ENCODE results near the gene VAMP5. TPM values are rescaled to one million over a fixed set of nuclear protein-coding genes. Genes with fewer than 3 reads are reported as not detected.
A peak's percentile ranks its signal among the peaks of the same experiment; 100 is the strongest.

VAMP5 gene
- total and polyA plus RNA-seq, 9 of the 15 experiments (the other 6 are each of a cell fraction or from before 2014, with no cell fraction given): 0.54 to 1.9 (median 1.5) TPM; not detected in 2

- TF ChIP-seq SP2 (IDR thresholded peaks at IDR 0.05; ENCODE audit: extremely low read depth, low read depth, low read length, poor library complexity, severe bottlenecking): no peak
- peak; percentile 64 for TF ChIP-seq LCOR (CRISPR knock-in tag; IDR thresholded peaks at IDR 0.05)
- TF ChIP-seq ZNF12 (CRISPR knock-in tag; IDR thresholded peaks at IDR 0.05): no peak
- TF ChIP-seq MYBL2 (IDR thresholded peaks at IDR 0.05; ENCODE audit: low read depth): peak; percentile 95
- TF ChIP-seq MYBL2 (CRISPR knock-in tag; IDR thresholded peaks at IDR 0.05; ENCODE audit: borderline replicate concordance): peak; percentile 62; the same call in 1 of the 2 replicates
- peak; percentile 60 for TF ChIP-seq RBM39 (optimal IDR thresholded peaks at IDR 0.05; ENCODE audit: low read depth, low read length)
- TF ChIP-seq ZBTB9 (CRISPR knock-in tag; IDR thresholded peaks at IDR 0.05): peak; percentile 24; the same call in 1 of the 2 replicates
- TF ChIP-seq NFIC (IDR thresholded peaks at IDR 0.05): peak; percentile 64
- no peak for TF ChIP-seq ZNF551 (CRISPR knock-in tag; IDR thresholded peaks at IDR 0.05)
- no peak for TF ChIP-seq NCOA4 (IDR thresholded peaks at IDR 0.05; ENCODE audit: partially characterized antibody)
- TF ChIP-seq USF2 (CRISPR knock-in tag; IDR thresholded peaks at IDR 0.05): no peak
- TF ChIP-seq ZNF140 (CRISPR knock-in tag; IDR thresholded peaks at IDR 0.05): no peak
- TF ChIP-seq ZNF175 (CRISPR knock-in tag; IDR thresholded peaks at IDR 0.05; ENCODE audit: low read depth): 0 out of 2 replicates have a peak, but pooled peaks have one; percentile 59
- peak; percentile 63; the same call in 1 of the 2 replicates for TF ChIP-seq TARDBP (IDR thresholded peaks at IDR 0.05)
- 0 out of 2 replicates have a peak, but pooled peaks have one; percentile 8 for TF ChIP-seq NR4A1 (CRISPR knock-in tag; IDR thresholded peaks at IDR 0.05)
- no peak; the same call in none of the 2 replicates for TF ChIP-seq NR4A1 (tag; IDR thresholded peaks at IDR 0.05)
- peak; percentile 95 for TF ChIP-seq SRSF3 (IDR thresholded peaks at IDR 0.05; ENCODE audit: insufficient read depth, low read length)
- peak; percentile 89; the same call in 1 of the 2 replicates for TF ChIP-seq KDM2B (CRISPR knock-in tag; IDR thresholded peaks at IDR 0.05)
- TF ChIP-seq CEBPG (CRISPR knock-in tag; IDR thresholded peaks at IDR 0.05): 0 out of 2 replicates have a peak, but pooled peaks have one; percentile 6
- no peak for TF ChIP-seq CEBPG (tag; conservative IDR thresholded peaks at IDR 0.05 in 1 of 2, IDR thresholded peaks at IDR 0.05 in 1 of 2)
- TF ChIP-seq AFF4 (CRISPR knock-in tag; IDR thresholded peaks at IDR 0.05): peak; percentile 100; the same call in 1 of the 2 replicates
- TF ChIP-seq ELF2 (CRISPR knock-in tag; IDR thresholded peaks at IDR 0.05): peak; percentile 44; the same call in 1 of the 2 replicates
Measured at GRCh38 chr2:85538507-85539360, 45.5 kb upstream of the VAMP5 start, which contains the start of gene MAT2A (continued).

Data from K562 (cell line).